Mucosa of rectum (tissue), 2 donors: ENCODE data around the gene XXYLT1.
A peak's percentile ranks its signal among the peaks of the same experiment; 100 is the strongest.
"Not testable (repeated sequence)": the region's sequence is repeated elsewhere in the genome, so short reads cannot be mapped to it uniquely, and the experiment has no call there.

Source experiments
- H3K27ac ChIP-seq, 2 donors: one replicate each; pipeline ENCODE4 v1.7.0; 2013; ENCODE audit warnings: inconsistent platforms in 2 of 2, low read depth in 2 of 2, low read length in 2 of 2
- H3K27me3 ChIP-seq, 2 donors: one replicate each; pipeline ENCODE4 v1.7.0; 2013; ENCODE audit warnings: low read length in 2 of 2; ENCODE audit not compliant: control insufficient read depth in 2 of 2, insufficient read depth in 2 of 2
- H3K36me3 ChIP-seq, 2 donors: one replicate each; pipeline ENCODE4 v1.7.0; 2013; ENCODE audit warnings: low read length in 2 of 2; ENCODE audit not compliant: control insufficient read depth in 2 of 2, insufficient read depth in 2 of 2
- H3K4me1 ChIP-seq, 2 donors: one replicate each; pipeline ENCODE4 v1.7.0; 2013; ENCODE audit warnings: low read length in 2 of 2, mild to moderate bottlenecking in 1 of 2; ENCODE audit not compliant: control insufficient read depth in 2 of 2, insufficient read depth in 2 of 2
- H3K4me3 ChIP-seq, 2 donors: one replicate each; pipeline ENCODE4 v1.7.0; 2013; ENCODE audit warnings: low read length in 2 of 2
- H3K9ac ChIP-seq, 2 donors: one replicate each; pipeline ENCODE4 v1.7.0; 2013; ENCODE audit warnings: low read length in 2 of 2, low read depth in 1 of 2, mild to moderate bottlenecking in 1 of 2
- H3K9me3 ChIP-seq, 2 donors: one replicate each; pipeline ENCODE4 v1.7.0; 2013; ENCODE audit warnings: low read length in 2 of 2; ENCODE audit not compliant: control insufficient read depth in 2 of 2
- donor health status: healthy.
- donor health status: Normal muscosa, but diverticular disease.

The XXYLT1 gene

DNA sequence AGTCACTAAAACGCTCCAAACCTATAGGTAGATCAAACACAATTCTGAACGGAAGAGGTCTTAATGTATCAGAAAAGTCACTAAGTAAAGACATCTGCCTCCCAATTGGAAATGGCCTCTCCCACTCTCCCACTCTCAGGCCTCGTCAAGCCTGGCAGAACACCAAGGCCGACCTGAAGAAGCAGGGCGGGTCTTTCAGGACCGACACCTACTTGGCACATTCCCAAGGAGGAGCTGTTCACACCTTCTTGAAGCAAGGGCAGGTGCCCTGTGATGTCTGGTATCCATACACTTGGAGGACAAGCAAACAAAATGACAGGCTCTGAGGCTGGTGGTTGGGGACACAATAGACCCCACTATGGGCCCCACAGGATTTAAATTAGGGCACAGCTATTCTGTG, 30.0 kb downstream of the XXYLT1 start:
- peaks cover 0 to 5% of the 10 kb centered on the region in 2 donors for H3K4me1 ChIP-seq
- no peaks in the 10 kb centered on the region for H3K36me3 ChIP-seq
- no peak overlapping the region for H3K4me3 ChIP-seq
- H3K27ac ChIP-seq = no peak overlapping the region
- H3K9ac ChIP-seq = no peak overlapping the region
- H3K27me3 ChIP-seq = no peaks in the 10 kb centered on the region
- H3K9me3 ChIP-seq = no peaks in the 10 kb centered on the region

DNA sequence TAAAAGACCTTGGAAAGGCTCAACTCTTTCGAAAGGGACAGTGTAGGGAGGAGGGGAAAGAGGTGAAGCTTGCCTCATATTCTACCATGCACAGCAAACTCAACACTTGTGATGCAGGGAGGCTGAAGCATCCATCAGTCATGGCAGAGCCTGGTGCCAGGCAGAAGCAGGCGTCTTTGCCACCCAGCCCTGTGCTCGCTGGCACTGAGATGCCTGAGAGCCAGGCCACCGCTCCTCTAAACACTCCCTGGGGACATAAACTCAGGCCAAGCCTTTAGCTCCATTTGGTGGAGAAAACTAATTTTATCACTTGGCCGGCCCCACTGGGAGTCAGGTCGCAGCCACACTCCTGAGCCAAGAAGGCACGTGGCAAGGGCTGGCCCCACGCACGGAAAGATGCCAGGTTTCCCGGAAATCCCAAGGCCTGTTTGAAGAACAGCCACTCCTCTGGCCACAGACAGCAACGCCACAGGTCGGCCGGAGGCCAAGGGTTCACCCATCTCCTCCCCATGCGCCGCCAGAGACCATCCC, 30.7 kb downstream of the XXYLT1 start:
- Histone ChIP-seq H3K27ac (no peak overlapping the region), H3K4me3 (no peak overlapping the region), H3K36me3 (no peaks in the 10 kb centered on the region), H3K9ac (no peak overlapping the region), H3K27me3 (no peaks in the 10 kb centered on the region), H3K4me1 (peaks cover 0 to 5% of the 10 kb centered on the region in 2 donors), H3K9me3 (no peaks in the 10 kb centered on the region)

GRCh38 chr3:195239121-195239520, 31.8 kb downstream of the XXYLT1 start:
- Histone ChIP-seq H3K36me3 (no peaks in the 10 kb centered on the region), H3K27me3 (no peaks in the 10 kb centered on the region), H3K27ac (peak overlapping the region in 1 of 2 donors; percentile 57), H3K9ac (no peak overlapping the region), H3K4me3 (no peak overlapping the region), H3K4me1 (peaks cover 0 to 5% of the 10 kb centered on the region in 2 donors), H3K9me3 (no peaks in the 10 kb centered on the region)

GRCh38 chr3:195238586-195239118, 32.3 kb downstream of the XXYLT1 start:
- no peaks in the 10 kb centered on the region for H3K27me3 ChIP-seq
- H3K27ac ChIP-seq = peak overlapping the region; percentile 36 to 62
- H3K4me3 ChIP-seq = no peak overlapping the region
- no peaks in the 10 kb centered on the region for H3K9me3 ChIP-seq
- H3K36me3 ChIP-seq = no peaks in the 10 kb centered on the region
- peak overlapping the region in 1 of 2 donors; percentile 6 for H3K9ac ChIP-seq
- peaks cover 0 to 5% of the 10 kb centered on the region in 2 donors for H3K4me1 ChIP-seq

DNA sequence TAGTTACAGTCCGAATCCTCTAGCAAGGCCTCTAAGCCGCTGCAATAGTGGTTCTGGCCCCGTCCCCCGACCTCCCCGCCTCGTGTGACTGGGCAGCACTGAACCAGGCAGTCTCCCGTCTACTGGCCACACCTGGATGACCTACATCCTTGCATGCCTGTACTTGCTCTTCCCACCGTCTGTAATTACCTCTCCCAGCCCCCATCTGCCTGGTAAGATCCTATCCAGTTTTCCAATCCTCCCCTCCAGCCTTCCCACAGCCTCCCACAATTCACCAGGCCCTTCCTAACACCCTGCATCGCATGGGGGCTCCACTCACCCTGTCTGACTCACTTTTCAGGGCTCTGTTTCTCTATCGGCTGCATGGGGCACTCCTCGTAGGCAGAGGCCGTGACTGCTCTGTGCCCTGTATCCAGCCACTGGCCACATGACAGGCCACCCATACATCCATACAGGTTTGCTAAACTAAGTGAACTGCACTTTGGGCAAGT, 32.8 kb downstream of the XXYLT1 start:
- Histone ChIP-seq H3K4me3 (no peak overlapping the region), H3K27ac (peak overlapping the region; percentile 36 to 62), H3K9ac (peak overlapping the region in 1 of 2 donors; percentile 6)

DNA sequence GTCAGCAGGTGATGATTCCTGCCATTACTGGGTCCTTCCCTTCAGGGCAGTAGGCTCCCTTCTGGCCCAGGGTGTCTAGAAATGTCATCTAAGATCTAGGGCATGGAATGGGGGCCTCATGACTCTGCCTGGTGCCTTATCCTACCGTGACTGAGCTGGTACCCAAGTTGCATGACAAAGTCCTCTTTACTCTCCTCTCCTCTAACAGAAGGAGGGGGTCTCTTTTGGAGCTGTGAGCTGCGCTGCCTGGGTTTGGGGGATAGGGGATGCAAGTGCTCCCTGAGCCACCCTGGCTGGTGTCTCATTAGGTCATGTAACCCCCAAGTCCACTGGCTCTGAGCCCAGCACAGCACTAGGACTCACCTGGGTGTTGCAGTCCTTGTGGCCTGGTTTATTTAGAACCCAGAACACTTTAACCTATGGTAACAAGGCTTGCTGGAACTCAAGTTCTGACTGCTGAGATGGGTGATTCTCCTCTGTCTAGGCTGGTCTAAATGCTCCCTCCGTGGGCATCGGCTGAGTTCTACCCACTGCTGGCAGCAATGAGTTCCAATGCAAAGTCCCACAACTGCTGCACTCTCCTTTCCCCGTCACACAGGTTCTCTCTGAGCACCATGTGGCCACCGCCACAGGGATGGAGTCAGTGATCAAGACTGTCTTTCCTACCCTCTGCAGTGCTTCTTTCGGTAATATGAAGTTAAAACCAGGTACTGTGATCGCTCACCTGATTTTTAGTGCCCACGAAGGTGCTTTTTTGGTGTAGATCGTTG, 34.0 kb downstream of the XXYLT1 start:
- Histone ChIP-seq H3K9ac (no peak overlapping the region), H3K4me3 (no peak overlapping the region), H3K36me3 (no peaks in the 10 kb centered on the region), H3K27ac (no peak overlapping the region), H3K4me1 (peaks cover 0 to 5% of the 10 kb centered on the region in 2 donors), H3K9me3 (no peaks in the 10 kb centered on the region), H3K27me3 (no peaks in the 10 kb centered on the region)

More for the DNA sequence above, 32.8 kb downstream of the XXYLT1 start:
- H3K9me3 ChIP-seq = no peaks in the 10 kb centered on the region
- peaks cover 0 to 5% of the 10 kb centered on the region in 2 donors for H3K4me1 ChIP-seq
- no peaks in the 10 kb centered on the region for H3K36me3 ChIP-seq
- H3K27me3 ChIP-seq = no peaks in the 10 kb centered on the region

DNA sequence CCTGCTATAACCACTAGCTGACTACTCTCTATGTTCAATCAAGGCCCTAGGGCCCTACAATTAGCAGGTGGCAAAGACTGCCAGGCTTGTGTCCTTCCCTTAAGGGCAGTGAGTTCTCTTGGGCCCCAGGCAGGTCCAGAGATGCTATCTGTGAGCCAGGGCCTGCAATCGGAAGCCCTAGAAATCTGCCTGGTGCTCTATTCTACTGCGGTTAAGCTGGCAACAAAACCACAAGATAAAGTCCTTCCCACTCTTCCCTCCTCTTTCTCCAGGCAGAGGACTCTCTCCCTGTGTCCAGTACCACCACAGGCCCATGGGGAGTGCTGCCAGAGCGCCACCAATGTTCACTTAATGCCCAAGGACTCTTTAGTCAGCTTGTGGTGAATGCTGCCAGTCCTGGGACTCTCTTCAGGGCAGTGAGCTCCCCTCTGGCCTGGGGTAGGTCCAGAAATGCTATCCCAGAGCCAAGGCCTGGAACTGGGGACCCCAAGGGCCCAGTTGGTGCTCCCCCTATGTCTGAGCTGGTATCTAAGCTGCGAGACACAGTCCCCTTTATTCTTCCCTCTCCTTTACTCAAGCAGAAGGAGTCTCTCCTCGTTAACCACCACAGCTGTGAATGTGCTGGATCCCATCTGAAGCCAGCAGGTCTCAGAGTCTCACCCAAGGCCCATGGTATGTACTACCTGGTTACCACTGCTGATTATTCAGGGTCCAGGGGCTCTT, 34.7 kb downstream of the XXYLT1 start:
- Histone ChIP-seq H3K9ac (no peak overlapping the region), H3K27ac (no peak overlapping the region), H3K9me3 (no peaks in the 10 kb centered on the region), H3K27me3 (no peaks in the 10 kb centered on the region), H3K36me3 (no peaks in the 10 kb centered on the region), H3K4me3 (no peak overlapping the region), H3K4me1 (peaks cover 0 to 5% of the 10 kb centered on the region in 2 donors)

GRCh38 chr3:195230244-195230643, 40.7 kb downstream of the XXYLT1 start:
- H3K27ac ChIP-seq = no peak overlapping the region
- peaks cover 0 to 5% of the 10 kb centered on the region in 2 donors for H3K36me3 ChIP-seq
- no peak overlapping the region for H3K4me3 ChIP-seq
- no peaks in the 10 kb centered on the region for H3K27me3 ChIP-seq
- H3K9me3 ChIP-seq = no peaks in the 10 kb centered on the region
- no peak overlapping the region for H3K9ac ChIP-seq
- H3K4me1 ChIP-seq = no peaks in the 10 kb centered on the region

DNA sequence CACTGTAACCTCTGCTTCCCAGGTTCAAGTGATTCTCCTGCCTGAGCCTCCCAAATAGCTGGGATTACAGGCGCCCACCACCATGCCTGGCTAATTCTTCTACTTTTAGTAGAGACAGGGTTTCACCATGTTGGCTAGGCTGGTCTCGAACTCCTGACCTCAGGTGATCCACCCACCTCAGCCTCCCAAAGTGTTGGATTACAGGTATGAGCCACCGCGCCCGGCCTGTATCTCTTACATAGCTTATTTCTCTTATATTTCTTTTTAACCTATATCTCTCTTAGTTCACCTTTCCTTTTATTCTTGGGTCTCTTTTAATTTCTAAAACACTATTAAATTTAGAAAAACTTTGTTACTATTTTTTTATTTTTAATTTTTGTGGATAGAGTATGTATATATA, 42.1 kb downstream of the XXYLT1 start:
- H3K9me3 ChIP-seq = not testable (repeated sequence)

DNA sequence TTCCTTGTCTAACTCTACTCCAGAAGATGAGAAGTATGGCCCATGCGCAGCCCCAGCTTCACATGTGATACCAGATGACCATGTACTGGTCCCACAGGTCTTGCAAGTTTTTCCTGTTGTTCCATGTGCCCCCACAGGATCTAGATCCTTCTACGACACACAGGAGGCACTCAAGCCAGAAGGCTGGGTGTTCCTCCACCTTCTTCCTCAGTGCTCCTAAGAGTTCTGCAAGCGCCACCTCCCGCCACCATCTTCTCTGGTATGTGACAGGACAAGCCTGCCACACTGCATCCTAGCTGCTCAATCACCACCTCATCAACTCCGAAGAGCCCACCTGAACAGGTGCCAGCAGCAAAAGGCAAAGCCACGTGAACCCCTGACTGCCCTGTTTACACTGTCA, 43.1 kb downstream of the XXYLT1 start:
- Histone ChIP-seq H3K4me3 (no peak overlapping the region), H3K9ac (no peak overlapping the region), H3K36me3 (peaks cover 0 to 5% of the 10 kb centered on the region in 2 donors), H3K27me3 (no peaks in the 10 kb centered on the region), H3K4me1 (no peaks in the 10 kb centered on the region), H3K27ac (no peak overlapping the region), H3K9me3 (no peaks in the 10 kb centered on the region)

More for the DNA sequence above, 42.1 kb downstream of the XXYLT1 start:
- not testable (repeated sequence) for H3K4me1 ChIP-seq, H3K36me3 ChIP-seq, H3K9ac ChIP-seq, H3K4me3 ChIP-seq, H3K27ac ChIP-seq, H3K27me3 ChIP-seq
